SU-DHL-6 (cell line): Measurements from ENCODE around the gene CC2D1A.

Experiments
- CTCF ChIP-seq: fragments of 200-600 bp; sonication (generic); IDR thresholded peaks from one replicate; pipeline ENCODE4 v1.5.1; 2017; ENCODE audit warnings: antibody characterized with exemption, mild to moderate bottlenecking, low read length, moderate library complexity; ENCODE audit not compliant: insufficient read depth, poor library complexity, severe bottlenecking
- EZH2phosphoT487 ChIP-seq: fragments of 200-600 bp; sonication (generic), shearing (Covaris generic); conservative IDR thresholded peaks from 2 replicates; pipeline ENCODE4 v1.6.1; 2018; ENCODE audit warnings: mild to moderate bottlenecking, antibody characterized with exemption, low read length, moderate library complexity, mixed read lengths

GRCh38 chr19:13961826-13962698 is 56.1 kb downstream of the CC2D1A start:
- TF ChIP-seq CTCF (no peak), EZH2phosphoT487 (no peak)
